Loucy (cell line): Measurements from ENCODE around the gene HIVEP1.

Experiments used
- EZH2phosphoT487 ChIP-seq: fragments of 200-600 bp; IDR thresholded peaks from 2 replicates; pipeline ENCODE4 v1.6.1; 2018; ENCODE audit warnings: antibody characterized with exemption, mild to moderate bottlenecking, moderate library complexity, borderline replicate concordance
- TF ChIP-seq, protein P1 (sequence below): fragments of 200-600 bp; sonication (generic); conservative IDR thresholded peaks from 2 replicates; pipeline ENCODE4 v1.5.1; 2014; ENCODE audit warnings: mild to moderate bottlenecking, antibody characterized with exemption, low read length

DNA sequence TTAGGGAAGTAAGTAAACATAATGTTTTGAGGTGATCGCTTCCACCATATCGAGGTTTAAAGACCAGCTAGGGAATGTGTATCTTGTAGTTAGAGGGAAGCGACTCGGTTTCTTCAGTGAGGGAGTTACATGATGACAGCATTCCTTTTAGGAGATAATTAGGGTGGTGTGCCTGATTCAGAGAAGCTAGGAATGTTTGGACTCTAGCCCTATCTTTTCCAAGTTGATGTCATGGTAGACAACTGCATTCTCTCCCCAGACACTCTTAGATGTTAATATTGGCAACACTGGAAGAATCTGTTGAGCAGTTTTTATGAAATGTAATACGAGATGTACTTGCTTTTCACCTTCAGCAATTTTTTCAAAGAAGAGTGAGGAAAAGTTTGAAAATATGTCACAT lies 12.9 kb upstream of the HIVEP1 start:
- TF ChIP-seq, protein P1, sequence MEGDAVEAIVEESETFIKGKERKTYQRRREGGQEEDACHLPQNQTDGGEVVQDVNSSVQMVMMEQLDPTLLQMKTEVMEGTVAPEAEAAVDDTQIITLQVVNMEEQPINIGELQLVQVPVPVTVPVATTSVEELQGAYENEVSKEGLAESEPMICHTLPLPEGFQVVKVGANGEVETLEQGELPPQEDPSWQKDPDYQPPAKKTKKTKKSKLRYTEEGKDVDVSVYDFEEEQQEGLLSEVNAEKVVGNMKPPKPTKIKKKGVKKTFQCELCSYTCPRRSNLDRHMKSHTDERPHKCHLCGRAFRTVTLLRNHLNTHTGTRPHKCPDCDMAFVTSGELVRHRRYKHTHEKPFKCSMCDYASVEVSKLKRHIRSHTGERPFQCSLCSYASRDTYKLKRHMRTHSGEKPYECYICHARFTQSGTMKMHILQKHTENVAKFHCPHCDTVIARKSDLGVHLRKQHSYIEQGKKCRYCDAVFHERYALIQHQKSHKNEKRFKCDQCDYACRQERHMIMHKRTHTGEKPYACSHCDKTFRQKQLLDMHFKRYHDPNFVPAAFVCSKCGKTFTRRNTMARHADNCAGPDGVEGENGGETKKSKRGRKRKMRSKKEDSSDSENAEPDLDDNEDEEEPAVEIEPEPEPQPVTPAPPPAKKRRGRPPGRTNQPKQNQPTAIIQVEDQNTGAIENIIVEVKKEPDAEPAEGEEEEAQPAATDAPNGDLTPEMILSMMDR: no peak
- TF ChIP-seq EZH2phosphoT487: no peak
